Osteoblast (primary cell): ENCODE data around the gene PEDS1. TPM values are rescaled to one million over a fixed set of nuclear protein-coding genes. Genes with fewer than 3 reads are reported as not detected.

Experiments
- DNase-seq: peaks from one replicate; pipeline ENCODE4 v3.0.0; 2011; ENCODE audit warnings: low spot score, mixed read lengths; ENCODE audit not compliant: insufficient read length; ENCODE audit errors: missing footprints
- H2AFZ ChIP-seq: 2 replicates; pipeline ENCODE4 v1.6.0; 2011; ENCODE audit warnings: mild to moderate bottlenecking, low read length
- H3K27ac ChIP-seq: 2 replicates; pipeline ENCODE4 v1.5.1; 2011; ENCODE audit warnings: mild to moderate bottlenecking, low read depth, low read length, moderate library complexity
- H3K27me3 ChIP-seq: 2 replicates; pipeline ENCODE4 v1.6.0; 2012; ENCODE audit warnings: mild to moderate bottlenecking, control low read depth, inconsistent platforms, low read length, moderate library complexity; ENCODE audit not compliant: insufficient read depth
- H3K36me3 ChIP-seq: 2 replicates; pipeline ENCODE4 v1.5.1; 2011; ENCODE audit warnings: mild to moderate bottlenecking, low read length, control low read depth, moderate library complexity; ENCODE audit not compliant: insufficient read depth
- H3K4me1 ChIP-seq: 2 replicates; pipeline ENCODE4 v1.5.1; 2011; ENCODE audit warnings: mild to moderate bottlenecking, low read length, control low read depth, moderate library complexity; ENCODE audit not compliant: insufficient read depth
- H3K4me2 ChIP-seq: 2 replicates; pipeline ENCODE4 v1.6.0; 2011; ENCODE audit warnings: mild to moderate bottlenecking, low read length; ENCODE audit not compliant: insufficient read depth
- H3K4me3 ChIP-seq: fragments of 200-600 bp; sonication (generic); 3 replicates; pipeline ENCODE4 v1.5.1; 2012; ENCODE audit warnings: mild to moderate bottlenecking, low read length, inconsistent platforms; ENCODE audit not compliant: insufficient read depth
- H3K79me2 ChIP-seq: 2 replicates; pipeline ENCODE4 v1.6.0; 2012; ENCODE audit warnings: mild to moderate bottlenecking, low read length, control low read depth, inconsistent platforms; ENCODE audit not compliant: insufficient read depth
- H3K9me3 ChIP-seq: 2 replicates; pipeline ENCODE4 v1.5.1; 2011; ENCODE audit warnings: low read depth, low read length, control low read depth
- H4K20me1 ChIP-seq: 2 replicates; pipeline ENCODE4 v1.6.0; 2012; ENCODE audit warnings: mild to moderate bottlenecking, low read length, control low read depth; ENCODE audit not compliant: insufficient read depth
- CTCF ChIP-seq: IDR thresholded peaks from 2 replicates; pipeline ENCODE4 v1.5.1; 2011; ENCODE audit warnings: mild to moderate bottlenecking, low read depth, low read length, moderate library complexity; ENCODE audit errors: extremely low read depth
- total RNA-seq: library from RNA; depleted of rRNA; stranded (reverse); fragments of >200 nt; gene quantifications from 2 replicates; pipeline ENCODE4 v1.2.3, GENCODE V29; 2012

The PEDS1 gene
- total RNA-seq, 1 donor: 37.6 TPM

- Histone ChIP-seq H3K27me3 (no peaks in the 10 kb centered on the region), H3K36me3 (no peaks in the 10 kb centered on the region), H3K9me3 (no peaks in the 10 kb centered on the region), H3K4me1 (peaks cover 24% of the 10 kb centered on the region), H2AFZ (no peak within 1 kb of the TSS), H3K79me2 (peaks cover 39% of the 10 kb centered on the region), H3K4me2 (peak within 1 kb of the TSS; percentile 88), H4K20me1 (peaks cover 32% of the 10 kb centered on the region), H3K4me3 (peak within 1 kb of the TSS; percentile 86), H3K27ac (peak within 1 kb of the TSS; percentile 96)
- peak; percentile 99 for DNase-seq
- TF ChIP-seq CTCF: peak; percentile 46
Measured at GRCh38 chr20:50190251-50191064, 36.9 kb upstream of the PEDS1 start, which contains the start of gene CEBPB. TSS of gene CEBPB (plus strand) at chr20:50190830. CDS start at chr20:50191034, 204 bp downstream.

- Histone ChIP-seq H3K36me3 (no peaks in the 10 kb centered on the region), H2AFZ (no peak overlapping the region), H3K9me3 (no peaks in the 10 kb centered on the region), H4K20me1 (peaks cover 27% of the 10 kb centered on the region), H3K4me2 (peak overlapping the region; percentile 45), H3K4me1 (peaks cover 20% of the 10 kb centered on the region), H3K27ac (peak overlapping the region; percentile 96), H3K79me2 (peaks cover 32% of the 10 kb centered on the region), H3K27me3 (no peaks in the 10 kb centered on the region), H3K4me3 (peak overlapping the region; percentile 86)
- DNase-seq: peak; percentile 78
- no peak for TF ChIP-seq CTCF
Measured at GRCh38 chr20:50189681-50190250, 36.2 kb upstream of the PEDS1 start.

GRCh38 chr20:50188879-50189680 is 35.6 kb upstream of the PEDS1 start:
- peaks cover 21% of the 10 kb centered on the region for H4K20me1 ChIP-seq

More at GRCh38 chr20:50188879-50189680, 35.6 kb upstream of the PEDS1 start:
- H3K4me3 ChIP-seq: no peak overlapping the region
- no peak overlapping the region for H3K4me2 ChIP-seq
- H3K9me3 ChIP-seq: no peaks in the 10 kb centered on the region
- H3K79me2 ChIP-seq: peaks cover 25% of the 10 kb centered on the region
- H2AFZ ChIP-seq: no peak overlapping the region
- no peak for DNase-seq
- no peaks in the 10 kb centered on the region for H3K27me3 ChIP-seq
- peaks cover 14% of the 10 kb centered on the region for H3K4me1 ChIP-seq
- no peak for TF ChIP-seq CTCF
- H3K36me3 ChIP-seq: no peaks in the 10 kb centered on the region
- H3K27ac ChIP-seq: no peak overlapping the region
